ENCODE data around the gene MAD2L2. TPM values are rescaled to one million over a fixed set of nuclear protein-coding genes. Genes with fewer than 3 reads are reported as not detected.

The MAD2L2 gene
- total RNA-seq, 1 experiment from 2014 or later: 93.8 TPM

GRCh38 chr1:11641776-11642305, 39.1 kb downstream of the MAD2L2 start (continued):
- no peak for TF ChIP-seq EGR1 (IDR thresholded peaks at IDR 0.05; ENCODE audit: low read depth)
- TF ChIP-seq ELF1 (IDR thresholded peaks at IDR 0.05; ENCODE audit: borderline replicate concordance, low read depth): no peak
- no peak for TF ChIP-seq CEBPB (IDR thresholded peaks at IDR 0.05; ENCODE audit: low read depth)
- TF ChIP-seq ZNF274 (IDR thresholded peaks at IDR 0.05; ENCODE audit: low read depth, low read length): no peak

DNA sequence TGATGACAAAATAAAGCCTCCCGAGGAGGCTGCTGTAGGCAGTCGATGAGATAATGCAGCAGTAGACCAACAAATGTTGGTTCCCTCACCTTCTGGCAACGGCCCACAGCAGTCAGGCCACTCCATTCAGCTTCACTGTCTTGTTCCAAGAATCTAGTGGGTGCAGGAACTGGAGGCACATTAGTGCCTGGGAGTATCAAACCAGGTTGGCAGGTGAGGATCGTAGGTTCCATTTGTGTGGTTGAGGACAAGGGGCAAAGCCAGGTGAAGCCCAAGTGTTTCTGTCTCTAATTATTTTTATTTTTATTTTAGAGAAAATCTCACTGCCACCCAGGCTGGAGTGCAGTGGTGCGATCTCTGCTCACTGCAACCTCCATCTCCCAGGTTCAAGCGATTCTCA, 40.0 kb downstream of the MAD2L2 start:
- ChIA-PET CTCF (interaction anchor here (2.3 to 3.7 kb wide), 2 partner anchors 162 to 603 kb away, joined by 8 to 27 read pairs; partner anchors contain the start of gene DISP3), POLR2A (no interaction called here), RAD21 (ENCODE audit: low non-redundant PET in 1 of 2, low total read pairs in 2 of 2, uncharacterized antibody in 2 of 2, unreplicated experiment in 2 of 2) (no interaction called here)
- ATAC-seq: no peak
- no peaks in the 10 kb centered on the region for H3K9me3 ChIP-seq (ENCODE audit: control insufficient read depth in 1 of 2, insufficient read depth in 1 of 2, low read depth in 1 of 2, low read length in 2 of 2)
- H3K36me3 ChIP-seq (ENCODE audit: control insufficient read depth in 1 of 2, insufficient read depth in 2 of 2, low read length in 2 of 2): no peaks in the 10 kb centered on the region
- H3K4me1 ChIP-seq (ENCODE audit: control insufficient read depth in 1 of 2, insufficient read depth in 2 of 2, low read length in 2 of 2): no peaks in the 10 kb centered on the region
- no peak overlapping the region for H3K9ac ChIP-seq (ENCODE audit: low read length)
- peaks cover 20% of the 10 kb centered on the region for H3K27me3 ChIP-seq (ENCODE audit: insufficient read depth, low read length)
- H4K20me1 ChIP-seq (ENCODE audit: insufficient read depth): no peaks in the 10 kb centered on the region
- no peak overlapping the region for H2AFZ ChIP-seq (ENCODE audit: low read depth, low read length, poor library complexity, severe bottlenecking)
- H3K4me2 ChIP-seq (ENCODE audit: low read length): no peak overlapping the region
- no peaks in the 10 kb centered on the region for H3K9me2 ChIP-seq (ENCODE audit: insufficient read depth)
- no TSS peak for BruUV-seq (replicated peaks)
- H3K79me2 ChIP-seq (ENCODE audit: insufficient read depth, low read length): no peaks in the 10 kb centered on the region
- no peak for TF ChIP-seq POLR2A (IDR thresholded peaks at IDR 0.05; ENCODE audit: borderline replicate concordance, extremely low read depth, insufficient read depth, insufficient read length)
- no peak for TF ChIP-seq ZNF274 (IDR thresholded peaks at IDR 0.05; ENCODE audit: low read depth, low read length)
- no peak for TF ChIP-seq CBX3 (IDR thresholded peaks at IDR 0.05; ENCODE audit: low read depth)
- no peak for TF ChIP-seq EZH2 (IDR thresholded peaks at IDR 0.05)
- no peak for TF ChIP-seq ELF1 (IDR thresholded peaks at IDR 0.05; ENCODE audit: borderline replicate concordance, low read depth)
- no peak for TF ChIP-seq EZH2phosphoT487 (IDR thresholded peaks at IDR 0.05; ENCODE audit: borderline replicate concordance)
- TF ChIP-seq YY1 (IDR thresholded peaks at IDR 0.05; ENCODE audit: extremely low read depth, insufficient replicate concordance, low read depth, low read length): no peak
- TF ChIP-seq SP1 (IDR thresholded peaks at IDR 0.05; ENCODE audit: low read depth): no peak
- no peak for DNase-seq (ENCODE audit: low read depth, low spot score)
- H3K4me3 ChIP-seq (replicated peaks in 1 of 2; ENCODE audit: low read depth in 1 of 2, low read length in 2 of 2): no peak overlapping the region
- H3K27ac ChIP-seq (ENCODE audit: low read depth, low read length): no peak overlapping the region
- intact Hi-C loops (cut with micrococcal nuclease): no loop called here

Data from HCT116 (cell line).